Endothelial cell of umbilical vein (primary cell): Measurements from ENCODE around the gene NXPE1. TPM values are rescaled to one million over a fixed set of nuclear protein-coding genes. Genes with fewer than 3 reads are reported as not detected.

Experiments
- BruUV-seq: library from RNA; stranded (reverse); fragments of 400-500 nt; replicated peaks from 2 replicates; lab custom pipeline; 2021; lab: Mats Ljungman, UMichigan
- CTCF ChIA-PET: fragments of 300-600, 350-600 bp; sonication (Branson Sonifier 250); formaldehyde crosslinking; loops from one replicate; lab custom pipeline; 2021; ENCODE audit warnings: antibody characterized with exemption, inconsistent platforms; lab: Charles Lee
- POLR2A ChIA-PET: fragments of 300-600, 350-600 bp; sonication (Branson Sonifier 250); formaldehyde crosslinking; loops from one replicate; lab custom pipeline; 2021; ENCODE audit warnings: antibody characterized with exemption, inconsistent platforms; lab: Charles Lee
- DNase-seq: peaks from one replicate; pipeline ENCODE4 v3.0.0-alpha.2; 2011; ENCODE audit warnings: low read depth, low spot score
- FAIRE-seq: peaks from 2 replicates; lab custom pipeline; 2011; peaks lifted over from hg19 to GRCh38; lab: Jason Lieb, UNC
- H2AFZ ChIP-seq: 2 replicates; pipeline ENCODE4 v1.6.0; 2012; ENCODE audit warnings: low read depth, low read length, control low read depth, inconsistent platforms
- H3K27ac ChIP-seq: 2 replicates; pipeline ENCODE4 v1.5.1; 2011; ENCODE audit warnings: low read depth, mild to moderate bottlenecking, control low read depth, low read length, moderate library complexity; ENCODE audit not compliant: insufficient read depth
- H3K27me3 ChIP-seq, 2 experiments: 2 replicates each; pipeline versions ENCODE4 v1.6.0 to v1.6.1; 2011; ENCODE audit warnings: low read length in 2 of 2, mixed read lengths in 1 of 2; ENCODE audit not compliant: control insufficient read depth in 2 of 2, insufficient read depth in 2 of 2
- H3K36me3 ChIP-seq, 2 experiments: 2 replicates in 1 of 2; 3 replicates in 1 of 2; pipeline ENCODE4 v1.5.1; 2011; ENCODE audit warnings: low read length in 2 of 2, mild to moderate bottlenecking in 1 of 2, moderate library complexity in 1 of 2; ENCODE audit not compliant: control insufficient read depth in 2 of 2, insufficient read depth in 2 of 2; ENCODE audit errors: extremely low read depth in 1 of 2
- H3K4me1 ChIP-seq: 3 replicates; pipeline ENCODE4 v1.5.1; 2011; ENCODE audit warnings: mild to moderate bottlenecking, low read length; ENCODE audit not compliant: control insufficient read depth, insufficient read depth; ENCODE audit errors: extremely low read depth
- H3K4me2 ChIP-seq: 2 replicates; pipeline ENCODE4 v1.6.1; 2011; ENCODE audit warnings: low read length, control low read depth, mixed read lengths; ENCODE audit not compliant: insufficient read depth
- H3K4me3 ChIP-seq, 3 experiments: fragments of 200-600 bp in 1 of 3; sonication (generic), shearing (Covaris generic) in 1 of 3; replicated peaks in 1 of 3; 2 replicates each; pipeline ENCODE4 v1.5.1; 2011 to 2016; ENCODE audit warnings: control low read depth in 3 of 3, low read length in 3 of 3, mild to moderate bottlenecking in 2 of 3, inconsistent platforms in 1 of 3, low read depth in 1 of 3, moderate library complexity in 1 of 3; ENCODE audit not compliant: insufficient read depth in 1 of 3
- H3K79me2 ChIP-seq: 2 replicates; pipeline ENCODE4 v1.6.0; 2012; ENCODE audit warnings: low read length, inconsistent platforms; ENCODE audit not compliant: control insufficient read depth, insufficient read depth
- H3K9ac ChIP-seq: replicated peaks from 2 replicates; pipeline ENCODE3; 2011; ENCODE audit warnings: low read length, control low read depth; ENCODE audit not compliant: insufficient read depth; ENCODE audit errors: extremely low read depth
- H3K9me1 ChIP-seq: replicated peaks from 3 replicates; pipeline ENCODE4 v1.6.0; 2011; ENCODE audit warnings: mild to moderate bottlenecking, low read length; ENCODE audit not compliant: control insufficient read depth, insufficient read depth; ENCODE audit errors: extremely low read depth
- H3K9me3 ChIP-seq: replicated peaks from 2 replicates; pipeline ENCODE4 v1.5.1; 2012; ENCODE audit warnings: low read length, inconsistent platforms; ENCODE audit not compliant: control insufficient read depth, insufficient read depth
- H4K20me1 ChIP-seq: replicated peaks from 2 replicates; pipeline ENCODE3; 2011; ENCODE audit warnings: mild to moderate bottlenecking, low read length; ENCODE audit not compliant: control insufficient read depth, insufficient read depth; ENCODE audit errors: extremely low read depth
- EZH2 ChIP-seq: IDR thresholded peaks from 2 replicates; pipeline ENCODE4 v1.6.1; 2012; ENCODE audit warnings: borderline replicate concordance, low read depth, mild to moderate bottlenecking, moderate library complexity, low read length, inconsistent platforms; ENCODE audit not compliant: severe bottlenecking
- FOS ChIP-seq: IDR thresholded peaks from 2 replicates; pipeline ENCODE4 v1.6.1; 2011; ENCODE audit warnings: mild to moderate bottlenecking, low read length, moderate library complexity, borderline replicate concordance; ENCODE audit not compliant: insufficient read depth
- MYC ChIP-seq: IDR thresholded peaks from one replicate; pipeline ENCODE4 v1.6.1; 2011; ENCODE audit warnings: mild to moderate bottlenecking, low read depth, low read length
- POLR2A ChIP-seq: IDR thresholded peaks from 2 replicates; pipeline ENCODE4 v1.6.1; 2012; ENCODE audit warnings: low read depth, mild to moderate bottlenecking, control low read depth, low read length
- dilution Hi-C: fragments of 300-500 bp; cut with MboI; formaldehyde crosslinking; loops from one replicate; pipeline ENCODE4 v1.15.0; 2019; ENCODE audit warnings: low sequenced_read_pairs; ENCODE audit not compliant: extremely low pct_ligation_motif_present
- intact Hi-C: fragments of 100-400 bp; cut with micrococcal nuclease; formaldehyde crosslinking; loops from one replicate; pipeline ENCODE4 v1.10.0; 2022
- polyA plus RNA-seq, 4 experiments: library from polyadenylated mRNA; depleted of rRNA in 3 of 4; stranded (reverse) in 3 of 4; unstranded in 1 of 4; fragments of >200 nt; gene quantifications; 2 replicates each; pipeline versions ENCODE4 v1.2.1 to v1.2.3, GENCODE V29; 2011 to 2012; ENCODE audit warnings: missing spikeins in 1 of 4
- total RNA-seq: library from RNA; stranded (reverse); gene quantifications from 2 replicates; pipeline ENCODE4 v1.2.3, GENCODE V29; 2021
- TF ChIP-seq, protein P1 (sequence below): IDR thresholded peaks from 2 replicates; pipeline ENCODE4 v1.6.1; 2011; ENCODE audit not compliant: insufficient read depth, insufficient read length

NXPE1 gene
- total and polyA plus RNA-seq, 2 donors (not counting 3 experiments of a cell fraction or from before 2014, with no cell fraction given): not detected

DNA sequence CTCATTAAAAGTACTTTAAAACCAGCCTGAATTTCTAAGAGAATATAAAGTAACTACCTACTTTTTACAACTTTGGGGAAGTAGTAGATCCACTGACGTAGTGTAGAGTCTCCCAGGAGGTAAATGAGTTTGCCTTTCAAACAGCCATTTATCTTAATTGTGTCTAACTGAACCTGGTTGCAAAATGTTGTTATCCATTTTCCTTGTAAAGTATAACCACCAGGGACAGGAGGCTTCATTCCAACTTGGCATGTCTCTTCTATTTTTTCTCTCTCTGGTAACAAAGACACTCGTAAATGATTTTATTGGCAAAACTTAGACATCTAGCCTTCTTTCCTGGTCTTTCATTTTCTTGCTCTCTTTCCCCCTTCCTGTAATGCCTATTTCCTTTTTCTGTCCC is 36.9 kb downstream of the NXPE1 start:
- no peak overlapping the region for H3K9ac ChIP-seq
- H3K36me3 ChIP-seq: no peaks in the 10 kb centered on the region
- H3K4me2 ChIP-seq: no peak overlapping the region
- BruUV-seq: no TSS peak
- TF ChIP-seq EZH2: no peak
- TF ChIP-seq FOS: no peak
- TF ChIP-seq POLR2A: no peak
- TF ChIP-seq, protein P1, sequence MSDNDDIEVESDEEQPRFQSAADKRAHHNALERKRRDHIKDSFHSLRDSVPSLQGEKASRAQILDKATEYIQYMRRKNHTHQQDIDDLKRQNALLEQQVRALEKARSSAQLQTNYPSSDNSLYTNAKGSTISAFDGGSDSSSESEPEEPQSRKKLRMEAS: no peak
- no peaks in the 10 kb centered on the region for H3K9me3 ChIP-seq
- no peaks in the 10 kb centered on the region for H3K9me1 ChIP-seq
- H3K79me2 ChIP-seq: no peaks in the 10 kb centered on the region
- H3K4me3 ChIP-seq: no peak overlapping the region
- no peak overlapping the region for H2AFZ ChIP-seq
- no peak overlapping the region for H3K27ac ChIP-seq
- dilution Hi-C loops (no loop called here), intact Hi-C loops (no loop called here)
- H3K4me1 ChIP-seq: no peaks in the 10 kb centered on the region
- no peaks in the 10 kb centered on the region for H3K27me3 ChIP-seq
- no peaks in the 10 kb centered on the region for H4K20me1 ChIP-seq
- DNase-seq: no peak
- no peak for FAIRE-seq
- ChIA-PET CTCF (no interaction called here), POLR2A (no interaction called here)

DNA sequence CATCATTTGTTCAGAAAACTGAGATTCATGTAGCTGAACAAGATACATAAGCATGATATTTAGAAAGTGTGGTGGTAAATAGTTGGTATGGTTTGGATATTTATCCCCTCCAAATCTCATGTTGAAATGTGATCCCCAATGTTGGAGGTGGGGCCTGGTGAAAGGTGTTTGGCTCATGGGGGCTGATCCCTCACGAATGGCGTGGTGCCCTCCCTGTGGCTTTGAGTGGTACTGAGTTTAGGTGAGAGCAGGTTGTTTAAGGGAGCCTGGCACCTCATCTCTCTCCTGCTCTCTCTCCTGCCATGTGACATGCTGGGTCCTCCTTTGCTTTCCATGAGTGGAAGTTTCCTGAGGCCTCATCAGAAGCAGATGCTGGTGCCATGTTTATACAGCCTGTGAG is 48.1 kb downstream of the NXPE1 start:
- Histone ChIP-seq H3K36me3 (no peaks in the 10 kb centered on the region), H3K27ac (no peak overlapping the region), H4K20me1 (no peaks in the 10 kb centered on the region), H3K9me1 (no peaks in the 10 kb centered on the region), H3K9me3 (no peaks in the 10 kb centered on the region), H2AFZ (no peak overlapping the region), H3K27me3 (no peaks in the 10 kb centered on the region), H3K79me2 (no peaks in the 10 kb centered on the region), H3K9ac (no peak overlapping the region), H3K4me3 (no peak overlapping the region), H3K4me1 (no peaks in the 10 kb centered on the region), H3K4me2 (no peak overlapping the region)
- ChIA-PET POLR2A (no interaction called here), CTCF (no interaction called here)
- TF ChIP-seq FOS: no peak
- no peak for TF ChIP-seq MYC
- intact Hi-C loops: no loop called here
- dilution Hi-C loops: no loop called here
- FAIRE-seq (no peak), DNase-seq (no peak)
- BruUV-seq: no TSS peak
